ENCODE data around the gene P2RY12.

Gene P2RY12

GRCh38 chr3:151290673-151291072 lies 93.9 kb downstream of the P2RY12 start:
- DNase-seq (ENCODE audit: low spot score), result no peak
- no peaks in the 10 kb centered on the region for H3K27me3 ChIP-seq (ENCODE audit: insufficient read depth, poor library complexity, severe bottlenecking)
- H3K9me3 ChIP-seq (ENCODE audit: severe bottlenecking), result no peaks in the 10 kb centered on the region
- ATAC-seq (ENCODE audit: low read depth), result peak; percentile 43; the same call in 1 of the 3 replicates
- H3K36me3 ChIP-seq (ENCODE audit: low read depth), result peaks cover 30% of the 10 kb centered on the region
- no peak overlapping the region for H3K27ac ChIP-seq (ENCODE audit: poor library complexity, severe bottlenecking)
- H3K4me3 ChIP-seq (ENCODE audit: severe bottlenecking), result no peak overlapping the region
- H3K4me1 ChIP-seq (ENCODE audit: insufficient read depth, poor library complexity, severe bottlenecking), result no peaks in the 10 kb centered on the region
- TF ChIP-seq CTCF (IDR thresholded peaks at IDR 0.05; ENCODE audit: poor library complexity, severe bottlenecking), result peak; percentile 86

DNA sequence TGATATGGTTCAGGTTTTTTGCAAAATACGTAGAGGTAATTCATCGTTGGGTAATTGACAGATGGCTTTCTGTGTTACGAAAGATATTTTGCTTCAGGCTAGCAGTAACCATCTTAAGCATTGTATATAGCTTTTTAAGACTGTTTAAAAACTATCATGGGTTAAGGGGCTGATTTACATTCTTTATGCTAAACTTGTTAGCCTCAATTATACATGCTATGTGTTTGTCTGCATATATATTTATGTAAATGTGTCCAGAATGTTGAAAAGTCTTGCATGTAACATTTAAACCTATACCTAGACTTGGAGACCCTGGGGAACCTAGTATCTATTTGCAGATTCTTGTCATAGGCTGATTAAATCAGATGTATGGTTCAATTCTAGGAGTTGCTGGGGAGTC lies 95.1 kb downstream of the P2RY12 start:
- Histone ChIP-seq H3K36me3 (ENCODE audit: low read depth) (peaks cover 18% of the 10 kb centered on the region), H3K4me3 (ENCODE audit: severe bottlenecking) (no peak overlapping the region), H3K27ac (ENCODE audit: poor library complexity, severe bottlenecking) (no peak overlapping the region), H3K9me3 (ENCODE audit: severe bottlenecking) (no peaks in the 10 kb centered on the region), H3K27me3 (ENCODE audit: insufficient read depth, poor library complexity, severe bottlenecking) (no peaks in the 10 kb centered on the region), H3K4me1 (ENCODE audit: insufficient read depth, poor library complexity, severe bottlenecking) (no peaks in the 10 kb centered on the region)
- no peak for TF ChIP-seq CTCF (IDR thresholded peaks at IDR 0.05; ENCODE audit: poor library complexity, severe bottlenecking)
- DNase-seq (ENCODE audit: low spot score) (no peak), ATAC-seq (ENCODE audit: low read depth) (no peak)
